Breast epithelium (tissue), 4 donors: Measurements from ENCODE around the gene CHMP4B. TPM values are rescaled to one million over a fixed set of nuclear protein-coding genes. Genes with fewer than 3 reads are reported as not detected.
A peak's percentile ranks its signal among the peaks of the same experiment; 100 is the strongest.

Source experiments
- DNase-seq, 2 donors: peaks; one replicate each; pipeline ENCODE4 v3.0.0-alpha.2; 2019; ENCODE audit warnings: low spot score in 2 of 2
- H3K27ac ChIP-seq, 2 donors: fragments of 200-600 bp; sonication (generic) in 1 of 2; one replicate each; pipeline ENCODE4 v1.5.1; 2016 to 2019; ENCODE audit warnings: mild to moderate bottlenecking in 1 of 2
- H3K27me3 ChIP-seq, 2 donors: fragments of 200-600 bp; sonication (generic) in 1 of 2; one replicate each; pipeline versions ENCODE4 v1.5.1 to v1.6.0; 2017 to 2019; ENCODE audit warnings: control low read depth in 1 of 2, mild to moderate bottlenecking in 1 of 2
- H3K36me3 ChIP-seq: fragments of 200-600 bp; one replicate; pipeline ENCODE4 v1.5.1; 2019
- H3K4me1 ChIP-seq, 2 donors: fragments of 200-600 bp; sonication (generic); one replicate each; pipeline ENCODE4 v1.5.1; 2016 to 2019; ENCODE audit warnings: control low read depth in 1 of 2
- H3K4me3 ChIP-seq, 3 donors: fragments of 200-600 bp; sonication (generic); 1 replicate in 2 of 3; 2 replicates in 1 of 3; pipeline ENCODE4 v1.5.1; 2016 to 2019; ENCODE audit warnings: mild to moderate bottlenecking in 3 of 3, moderate library complexity in 2 of 3
- H3K9me3 ChIP-seq, 2 donors: fragments of 200-600 bp; sonication (generic) in 1 of 2; one replicate each; pipeline ENCODE4 v1.5.1; 2016 to 2019; ENCODE audit warnings: control low read depth in 1 of 2
- CTCF ChIP-seq, 3 donors: fragments of 450-650 bp; IDR thresholded peaks; one replicate each; pipeline ENCODE4 v1.5.1; 2016 to 2017; ENCODE audit warnings: antibody characterized with exemption in 3 of 3, mild to moderate bottlenecking in 3 of 3, moderate library complexity in 3 of 3
- POLR2A ChIP-seq: fragments of 450-650 bp; IDR thresholded peaks from one replicate; pipeline ENCODE4 v1.6.1; 2016; ENCODE audit warnings: antibody characterized with exemption, mild to moderate bottlenecking, moderate library complexity
- POLR2AphosphoS5 ChIP-seq, 3 donors: sonication (generic); formaldehyde crosslinking; IDR thresholded peaks; one replicate each; pipeline ENCODE4 v1.6.1; 2017; ENCODE audit warnings: antibody characterized with exemption in 3 of 3
- intact Hi-C: fragments of 100-400 bp; cut with DNase I; formaldehyde crosslinking; loops from one replicate; pipeline ENCODE4 v1.15.1; 2023; ENCODE audit warnings: low total_unique reads
- total RNA-seq, 3 donors: library from RNA; depleted of rRNA; stranded (reverse); fragments of >200 nt; gene quantifications; one replicate each; pipeline ENCODE4 v1.1.0, GENCODE V29; 2016

Gene CHMP4B
- total RNA-seq, 3 donors from 2014 or later: 76.4 to 106 (median 95.4) TPM

GRCh38 chr20:33848391-33848790 is 37.2 kb downstream of the CHMP4B start:
- Histone ChIP-seq H3K36me3 (no peaks in the 10 kb centered on the region), H3K4me3 (no peak overlapping the region), H3K27me3 (no peaks in the 10 kb centered on the region), H3K27ac (no peak overlapping the region), H3K9me3 (no peaks in the 10 kb centered on the region), H3K4me1 (peaks cover 0 to 8% of the 10 kb centered on the region in 2 donors)
- intact Hi-C loops: no loop called here
- TF ChIP-seq POLR2A (no peak), CTCF (IDR thresholded peaks at IDR 0.05) (no peak), POLR2AphosphoS5 (IDR thresholded peaks at IDR 0.05) (no peak)
- DNase-seq: no peak

- no peaks in the 10 kb centered on the region for H3K4me1 ChIP-seq
- intact Hi-C loops: no loop called here
- no peaks in the 10 kb centered on the region for H3K36me3 ChIP-seq
Measured at GRCh38 chr20:33850159-33850558, 39.0 kb downstream of the CHMP4B start.

GRCh38 chr20:33851842-33852466 is 40.8 kb downstream of the CHMP4B start:
- H3K4me1 ChIP-seq: no peaks in the 10 kb centered on the region
- no peak overlapping the region for H3K27ac ChIP-seq
- H3K27me3 ChIP-seq: no peaks in the 10 kb centered on the region
- H3K36me3 ChIP-seq: peaks cover 3% of the 10 kb centered on the region
- H3K9me3 ChIP-seq: no peaks in the 10 kb centered on the region
- no peak overlapping the region for H3K4me3 ChIP-seq
- intact Hi-C loops: no loop called here
- no peak for TF ChIP-seq POLR2AphosphoS5 (IDR thresholded peaks at IDR 0.05)
- TF ChIP-seq POLR2A: no peak
- TF ChIP-seq CTCF (IDR thresholded peaks at IDR 0.05): no peak
- no peak for DNase-seq

More at GRCh38 chr20:33850159-33850558, 39.0 kb downstream of the CHMP4B start:
- no peak for TF ChIP-seq CTCF (IDR thresholded peaks at IDR 0.05)
- TF ChIP-seq POLR2A: no peak
- no peak for TF ChIP-seq POLR2AphosphoS5 (IDR thresholded peaks at IDR 0.05)
- no peaks in the 10 kb centered on the region for H3K9me3 ChIP-seq
- DNase-seq: no peak
- no peak overlapping the region for H3K27ac ChIP-seq
- no peaks in the 10 kb centered on the region for H3K27me3 ChIP-seq
- H3K4me3 ChIP-seq: no peak overlapping the region

- TF ChIP-seq POLR2AphosphoS5 (IDR thresholded peaks at IDR 0.05) (no peak), POLR2A (no peak), CTCF (IDR thresholded peaks at IDR 0.05) (no peak)
- intact Hi-C loops: no loop called here
- no peaks in the 10 kb centered on the region for H3K9me3 ChIP-seq
- no peak overlapping the region for H3K4me3 ChIP-seq
- DNase-seq: no peak
- peaks cover 4% of the 10 kb centered on the region for H3K36me3 ChIP-seq
- H3K27me3 ChIP-seq: no peaks in the 10 kb centered on the region
- peak overlapping the region; percentile 13 to 27 for H3K27ac ChIP-seq
- H3K4me1 ChIP-seq: no peaks in the 10 kb centered on the region
Measured at GRCh38 chr20:33852626-33853506, 41.7 kb downstream of the CHMP4B start.

GRCh38 chr20:33853507-33853813 is 42.3 kb downstream of the CHMP4B start:
- intact Hi-C loops: no loop called here

More at GRCh38 chr20:33853507-33853813, 42.3 kb downstream of the CHMP4B start:
- Histone ChIP-seq H3K4me3 (no peak overlapping the region), H3K36me3 (peaks cover 4% of the 10 kb centered on the region), H3K9me3 (no peaks in the 10 kb centered on the region), H3K4me1 (no peaks in the 10 kb centered on the region), H3K27me3 (no peaks in the 10 kb centered on the region), H3K27ac (peak overlapping the region in 1 of 2 donors; percentile 27)
- TF ChIP-seq CTCF (IDR thresholded peaks at IDR 0.05) (no peak), POLR2A (no peak), POLR2AphosphoS5 (IDR thresholded peaks at IDR 0.05) (no peak)
- DNase-seq: no peak
